Skeletal muscle satellite cell (primary cell): ENCODE data around the gene EMP2.

Experiments
- H3K27me3 ChIP-seq: 2 replicates; pipeline ENCODE4 v1.7.0; 2013; ENCODE audit warnings: low read length; ENCODE audit not compliant: control insufficient read depth, insufficient read depth
- H3K36me3 ChIP-seq: 2 replicates; pipeline ENCODE4 v1.7.0; 2013; ENCODE audit warnings: mild to moderate bottlenecking, control low read depth, low read length; ENCODE audit not compliant: insufficient read depth
- H3K4me1 ChIP-seq: 2 replicates; pipeline ENCODE4 v1.7.0; 2013; ENCODE audit warnings: low read length; ENCODE audit not compliant: control insufficient read depth, insufficient read depth
- H3K4me2 ChIP-seq: 2 replicates; pipeline ENCODE4 v1.7.0; 2013; ENCODE audit warnings: mild to moderate bottlenecking, low read length
- H3K4me3 ChIP-seq: 2 replicates; pipeline ENCODE4 v1.7.0; 2013; ENCODE audit warnings: low read length
- H3K9ac ChIP-seq: 2 replicates; pipeline ENCODE4 v1.7.0; 2013; ENCODE audit warnings: mild to moderate bottlenecking, low read depth, low read length, moderate library complexity
- H3K9me3 ChIP-seq: replicated peaks from 2 replicates; pipeline ENCODE4 v1.7.0; 2013; ENCODE audit warnings: mild to moderate bottlenecking, control low read depth, low read length

EMP2 gene

GRCh38 chr16:10558746-10559641 lies 21.4 kb downstream of the EMP2 start:
- H3K9ac ChIP-seq = peak overlapping the region; percentile 74

GRCh38 chr16:10558305-10558704 lies 22.1 kb downstream of the EMP2 start:
- Histone ChIP-seq H3K27me3 (no peaks in the 10 kb centered on the region), H3K4me3 (peak overlapping the region; percentile 50), H3K4me1 (peaks cover 21% of the 10 kb centered on the region), H3K9ac (peak overlapping the region; percentile 74), H3K4me2 (peak overlapping the region; percentile 79), H3K9me3 (no peaks in the 10 kb centered on the region), H3K36me3 (no peaks in the 10 kb centered on the region)

More at GRCh38 chr16:10558746-10559641, 21.4 kb downstream of the EMP2 start:
- Histone ChIP-seq H3K9me3 (no peaks in the 10 kb centered on the region), H3K4me1 (peaks cover 21% of the 10 kb centered on the region), H3K27me3 (no peaks in the 10 kb centered on the region), H3K4me3 (peak overlapping the region; percentile 50), H3K36me3 (no peaks in the 10 kb centered on the region), H3K4me2 (peak overlapping the region; percentile 79)

GRCh38 chr16:10557750-10558149 lies 22.6 kb downstream of the EMP2 start:
- no peak overlapping the region for H3K9ac ChIP-seq

GRCh38 chr16:10556236-10556635 lies 24.2 kb downstream of the EMP2 start:
- Histone ChIP-seq H3K4me1 (peaks cover 21% of the 10 kb centered on the region), H3K9ac (no peak overlapping the region), H3K4me2 (no peak overlapping the region), H3K4me3 (no peak overlapping the region), H3K36me3 (no peaks in the 10 kb centered on the region), H3K9me3 (no peaks in the 10 kb centered on the region), H3K27me3 (no peaks in the 10 kb centered on the region)

More at GRCh38 chr16:10557750-10558149, 22.6 kb downstream of the EMP2 start:
- no peaks in the 10 kb centered on the region for H3K9me3 ChIP-seq
- peaks cover 21% of the 10 kb centered on the region for H3K4me1 ChIP-seq
- H3K27me3 ChIP-seq = no peaks in the 10 kb centered on the region
- H3K36me3 ChIP-seq = no peaks in the 10 kb centered on the region
- H3K4me2 ChIP-seq = peak overlapping the region; percentile 79
- H3K4me3 ChIP-seq = no peak overlapping the region

GRCh38 chr16:10554569-10554968 lies 25.8 kb downstream of the EMP2 start:
- H3K4me2 ChIP-seq = no peak overlapping the region
- H3K4me3 ChIP-seq = no peak overlapping the region
- H3K36me3 ChIP-seq = no peaks in the 10 kb centered on the region
- no peaks in the 10 kb centered on the region for H3K27me3 ChIP-seq
- H3K9ac ChIP-seq = no peak overlapping the region
- H3K4me1 ChIP-seq = peaks cover 16% of the 10 kb centered on the region
- H3K9me3 ChIP-seq = no peaks in the 10 kb centered on the region

- Histone ChIP-seq H3K4me3 (no peak overlapping the region), H3K9ac (no peak overlapping the region), H3K4me2 (no peak overlapping the region), H3K9me3 (peaks cover 3% of the 10 kb centered on the region), H3K36me3 (no peaks in the 10 kb centered on the region), H3K4me1 (peaks cover under 1% of the 10 kb centered on the region), H3K27me3 (no peaks in the 10 kb centered on the region)
These were observed 27.4 kb downstream of the EMP2 start for GRCh38 chr16:10552998-10553491.

GRCh38 chr16:10552281-10552680 lies 28.1 kb downstream of the EMP2 start:
- Histone ChIP-seq H3K9me3 (peaks cover 3% of the 10 kb centered on the region), H3K4me2 (no peak overlapping the region), H3K4me3 (no peak overlapping the region), H3K36me3 (peaks cover 4% of the 10 kb centered on the region), H3K27me3 (no peaks in the 10 kb centered on the region), H3K9ac (no peak overlapping the region), H3K4me1 (no peaks in the 10 kb centered on the region)

- Histone ChIP-seq H3K9me3 (peaks cover 3% of the 10 kb centered on the region), H3K27me3 (no peaks in the 10 kb centered on the region), H3K9ac (no peak overlapping the region), H3K4me1 (no peaks in the 10 kb centered on the region), H3K36me3 (peaks cover 8% of the 10 kb centered on the region), H3K4me3 (no peak overlapping the region), H3K4me2 (no peak overlapping the region)
These were observed 28.5 kb downstream of the EMP2 start for GRCh38 chr16:10551881-10552280.

- Histone ChIP-seq H3K4me3 (no peak overlapping the region), H3K36me3 (peaks cover 17% of the 10 kb centered on the region), H3K9ac (no peak overlapping the region), H3K9me3 (peaks cover 3% of the 10 kb centered on the region), H3K4me1 (no peaks in the 10 kb centered on the region), H3K4me2 (no peak overlapping the region), H3K27me3 (no peaks in the 10 kb centered on the region)
These were observed 32.0 kb downstream of the EMP2 start for GRCh38 chr16:10548404-10548803.

- Histone ChIP-seq H3K4me2 (no peak overlapping the region), H3K4me1 (no peaks in the 10 kb centered on the region), H3K4me3 (no peak overlapping the region), H3K27me3 (no peaks in the 10 kb centered on the region), H3K36me3 (peaks cover 17% of the 10 kb centered on the region), H3K9me3 (peaks cover 3% of the 10 kb centered on the region), H3K9ac (no peak overlapping the region)
These were observed 32.7 kb downstream of the EMP2 start for GRCh38 chr16:10547708-10548107.

GRCh38 chr16:10543231-10543977 lies 37.0 kb downstream of the EMP2 start:
- H3K9ac ChIP-seq = no peak overlapping the region
- H3K4me2 ChIP-seq = no peak overlapping the region
- peaks cover 27% of the 10 kb centered on the region for H3K36me3 ChIP-seq
- no peaks in the 10 kb centered on the region for H3K4me1 ChIP-seq
- no peak overlapping the region for H3K4me3 ChIP-seq
- H3K9me3 ChIP-seq = no peaks in the 10 kb centered on the region
- H3K27me3 ChIP-seq = no peaks in the 10 kb centered on the region
